HepG2 (cell line): Measurements from ENCODE around the gene ZNFX1. TPM values are rescaled to one million over a fixed set of nuclear protein-coding genes. Genes with fewer than 3 reads are reported as not detected.

Source experiments
- ATAC-seq: fragments of 200-7000 bp; cut with Tn5 transposase; 3 replicates; pipeline ENCODE4 v1.9.1; 2020; ENCODE audit warnings: mild to moderate bottlenecking, moderate library complexity
- BruUV-seq: library from RNA; stranded (reverse); fragments of 400-500 nt; replicated peaks from 2 replicates; lab custom pipeline; 2021; lab: Mats Ljungman, UMichigan
- CTCF ChIA-PET: fragments of 300-600 bp; formaldehyde crosslinking; extraction: SDS; loops from one replicate; lab custom pipeline; 2021; ENCODE audit warnings: low total read pairs, inconsistent platforms, low intra/inter-chr PET ratio; lab: Yijun Ruan, JAX
- POLR2A ChIA-PET: fragments of 350-600 bp; sonication (Branson Sonifier 250); formaldehyde crosslinking; loops from one replicate; lab custom pipeline; 2020; ENCODE audit warnings: antibody characterized with exemption, inconsistent platforms; lab: Yijun Ruan, JAX
- DNase-seq: peaks from one replicate; pipeline ENCODE4 v3.0.0-alpha.2; 2015; ENCODE audit warnings: low spot score
- FAIRE-seq: peaks from 3 replicates; lab custom pipeline; 2011; peaks lifted over from hg19 to GRCh38; lab: Jason Lieb, UNC
- H2AFZ ChIP-seq: one replicate; pipeline ENCODE4 v1.6.1; 2011; ENCODE audit warnings: low read length, inconsistent platforms
- H3K27ac ChIP-seq: fragments of 300-600 bp; 3 replicates; pipeline ENCODE4 v1.8.0; 2011; ENCODE audit warnings: mixed run types, mild to moderate bottlenecking, mixed read lengths, low read length, inconsistent platforms; ENCODE audit not compliant: insufficient read depth; ENCODE audit errors: extremely low read length
- H3K27me3 ChIP-seq, 2 experiments: fragments of 200-600 bp in 1 of 2; 2 replicates in 1 of 2; 3 replicates in 1 of 2; pipeline versions ENCODE4 v1.6.0 to v1.8.0; 2011; ENCODE audit warnings: low read length in 2 of 2, mild to moderate bottlenecking in 2 of 2, moderate library complexity in 2 of 2, inconsistent platforms in 1 of 2; ENCODE audit not compliant: insufficient read depth in 2 of 2, control insufficient read depth in 1 of 2
- H3K36me3 ChIP-seq, 2 experiments: fragments of 200-600 bp in 1 of 2; replicated peaks in 1 of 2; 2 replicates in 1 of 2; 3 replicates in 1 of 2; pipeline versions ENCODE4 v1.5.1 to v1.8.0; 2011; ENCODE audit warnings: low read length in 2 of 2, inconsistent platforms in 1 of 2; ENCODE audit not compliant: insufficient read depth in 2 of 2, control insufficient read depth in 1 of 2
- H3K4me1 ChIP-seq: 2 replicates; pipeline ENCODE4 v1.5.1; 2012; ENCODE audit warnings: low read length, inconsistent platforms; ENCODE audit not compliant: insufficient read depth
- H3K4me2 ChIP-seq: 2 replicates; pipeline ENCODE4 v1.6.0; 2011; ENCODE audit warnings: low read depth, low read length, inconsistent platforms
- H3K4me3 ChIP-seq, 3 experiments: fragments of 200-600 bp in 1 of 3; sonication (generic), shearing (Covaris generic) in 1 of 3; replicated peaks in 1 of 3; 2 replicates each; pipeline ENCODE4 v1.5.1; 2011 to 2016; ENCODE audit warnings: low read length in 3 of 3, inconsistent platforms in 2 of 3, low read depth in 2 of 3, mild to moderate bottlenecking in 2 of 3, control low read depth in 1 of 3, mixed read lengths in 1 of 3; ENCODE audit not compliant: insufficient read depth in 1 of 3
- H3K79me2 ChIP-seq: one replicate; pipeline ENCODE4 v1.6.1; 2011; ENCODE audit warnings: low read length, inconsistent platforms; ENCODE audit not compliant: insufficient read depth
- H3K9ac ChIP-seq: 2 replicates; pipeline ENCODE4 v1.6.0; 2011; ENCODE audit warnings: mild to moderate bottlenecking, low read depth, low read length, inconsistent platforms; ENCODE audit not compliant: insufficient read depth
- H3K9me3 ChIP-seq: 2 replicates; pipeline ENCODE4 v1.5.1; 2012; ENCODE audit warnings: mild to moderate bottlenecking, low read length
- H4K20me1 ChIP-seq: 2 replicates; pipeline ENCODE4 v1.6.0; 2011; ENCODE audit warnings: inconsistent platforms, mild to moderate bottlenecking, low read length, moderate library complexity; ENCODE audit not compliant: insufficient read depth
- CEBPB ChIP-seq: IDR thresholded peaks from 2 replicates; pipeline ENCODE4 v1.6.1; 2011; ENCODE audit warnings: low read depth, low read length, improper control_type of control experiment, borderline replicate concordance
- CEBPG ChIP-seq: IDR thresholded peaks from 2 replicates; pipeline ENCODE4 v1.6.1; 2016
- CHD4 ChIP-seq: fragments of 200-600 bp; sonication (generic); IDR thresholded peaks from 2 replicates; pipeline ENCODE4 v1.7.0; 2017; ENCODE audit warnings: mild to moderate bottlenecking, low read length, borderline replicate concordance
- NR2F6 ChIP-seq, 2 experiments: IDR thresholded peaks; 2 replicates each; pipeline ENCODE4 v1.6.1; 2016; ENCODE audit warnings: antibody characterized with exemption in 1 of 2, mild to moderate bottlenecking in 1 of 2
- PHB2 ChIP-seq: fragments of 450-650 bp; IDR thresholded peaks from 2 replicates; pipeline ENCODE4 v1.6.1; 2018; ENCODE audit not compliant: partially characterized antibody
- POLR2AphosphoS5 ChIP-seq: IDR thresholded peaks from 2 replicates; pipeline ENCODE4 v1.6.1; 2012; ENCODE audit warnings: low read depth, low read length
- PRPF4 ChIP-seq: fragments of 200-400 bp; formaldehyde crosslinking; IDR thresholded peaks from 2 replicates; pipeline ENCODE4 v1.6.1; 2016; ENCODE audit warnings: low read length, low read depth; ENCODE audit not compliant: poor library complexity, severe bottlenecking
- TMF1 ChIP-seq: sonication (generic); formaldehyde crosslinking; IDR thresholded peaks from 2 replicates; pipeline ENCODE4 v1.8.1; 2022; ENCODE audit warnings: low read depth, missing genetic modification reagents
- ZNF207 ChIP-seq: fragments of 450-650 bp; IDR thresholded peaks from 2 replicates; pipeline ENCODE4 v1.6.1; 2016; ENCODE audit warnings: antibody characterized with exemption, borderline replicate concordance
- ZNF235 ChIP-seq: sonication (generic); formaldehyde crosslinking; IDR thresholded peaks from 2 replicates; pipeline ENCODE4 v1.8.1; 2023; ENCODE audit warnings: mild to moderate bottlenecking, missing genetic modification reagents, borderline replicate concordance
- ZNF430 ChIP-seq: sonication (generic); formaldehyde crosslinking; IDR thresholded peaks from 2 replicates; pipeline ENCODE4 v1.9.0; 2021; ENCODE audit warnings: mild to moderate bottlenecking, missing genetic modification reagents
- ZNF446 ChIP-seq: sonication (generic); formaldehyde crosslinking; IDR thresholded peaks from 2 replicates; pipeline ENCODE4 v1.5.0; 2020; ENCODE audit warnings: mild to moderate bottlenecking, missing genetic modification reagents
- ZNF615 ChIP-seq: sonication (generic); formaldehyde crosslinking; IDR thresholded peaks from 2 replicates; pipeline ENCODE4 v1.5.0; 2020; ENCODE audit warnings: mild to moderate bottlenecking, missing genetic modification reagents, borderline replicate concordance
- WGBS: methylation state at CpG from one replicate; pipeline ENCODE4 v1.1.6; 2017; ENCODE audit warnings: low lambda C conversion rate; 5-methylcytosine and 5-hydroxymethylcytosine counted together
- in situ Hi-C: cut with HindIII; loops from 2 replicates; pipeline ENCODE4 v1.10.0; 2017; ENCODE audit warnings: low pct_unique_long_range_greater_than_20kb; ENCODE audit not compliant: extremely low pct_ligation_motif_present
- intact Hi-C: fragments of 100-400 bp; cut with micrococcal nuclease; formaldehyde crosslinking; loops from one replicate; pipeline ENCODE4 v1.10.0; 2022; ENCODE audit not compliant: unreplicated experiment
- polyA plus RNA-seq, 8 experiments: library from polyadenylated mRNA; depleted of rRNA in 3 of 8; stranded (reverse) in 7 of 8; unstranded in 1 of 8; fragments of >200 nt; fragmentation: Illumina TruSeq in 4 of 8; extraction: Trizol in 4 of 8; gene quantifications; 2 replicates each; pipeline versions ENCODE4 v1.2.1 to v1.2.3, GENCODE V29; 2011 to 2016; ENCODE audit warnings: low read depth in 4 of 8, missing spikeins in 1 of 8, mixed read lengths in 1 of 8; ENCODE audit not compliant: insufficient read depth in 1 of 8
- total RNA-seq, 5 experiments: library from RNA; depleted of rRNA; stranded (reverse); fragments of >200 nt; fragmentation: Illumina TruSeq; extraction: Trizol; gene quantifications; 2 replicates each; pipeline ENCODE4 v1.2.3, GENCODE V29; 2016; ENCODE audit warnings: low read depth in 1 of 5
- TF ChIP-seq, protein P1 (sequence below): sonication (generic); IDR thresholded peaks from 2 replicates; pipeline ENCODE4 v1.6.1; 2016; ENCODE audit warnings: low read depth, borderline replicate concordance
- TF ChIP-seq, protein P2 (sequence below): IDR thresholded peaks from 2 replicates; pipeline ENCODE4 v1.6.1; 2016; ENCODE audit warnings: mild to moderate bottlenecking

ZNFX1 gene
- total and polyA plus RNA-seq, 2 of the 13 experiments (the other 11 are each of a cell fraction or from before 2014, with no cell fraction given): 2.9 to 11.1 TPM

DNA sequence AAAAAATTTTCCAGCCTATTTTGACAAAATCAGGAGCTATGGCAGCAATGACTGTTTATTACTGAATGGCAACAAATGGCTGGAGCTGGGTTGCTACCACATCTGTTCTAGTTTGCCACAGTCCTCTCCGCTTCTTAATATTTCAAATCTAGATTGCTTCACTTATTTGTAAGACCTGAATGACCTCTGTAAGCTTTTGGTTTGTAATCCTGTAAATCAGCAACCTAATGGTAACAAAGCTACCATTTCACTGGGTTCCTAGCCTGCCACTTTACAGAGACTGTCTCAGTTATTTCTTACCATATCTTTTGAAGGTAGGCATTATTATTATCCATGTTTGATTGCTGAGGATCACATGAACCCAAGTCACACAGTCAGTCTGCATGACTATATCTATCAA, 15.4 kb downstream of the ZNFX1 start:
- Histone ChIP-seq H3K4me2 (no peak overlapping the region), H3K79me2 (peaks cover 14% of the 10 kb centered on the region), H3K9me3 (no peaks in the 10 kb centered on the region), H2AFZ (no peak overlapping the region), H3K4me1 (peaks cover 24% of the 10 kb centered on the region), H3K27ac (no peak overlapping the region), H3K4me3 (no peak overlapping the region), H3K27me3 (no peaks in the 10 kb centered on the region), H3K36me3 (peaks cover 41 to 57% of the 10 kb centered on the region in 2 experiments), H3K9ac (no peak overlapping the region), H4K20me1 (peaks cover 5% of the 10 kb centered on the region)
- in situ Hi-C loops (no loop called here), intact Hi-C loops (no loop called here)
- peak; percentile 69 for ATAC-seq
- FAIRE-seq: no peak
- ChIA-PET CTCF (no interaction called here), POLR2A (interaction anchor here (0.6 to 1.5 kb wide), 4 partner anchors 9 to 44 kb away, joined by 3 to 5 read pairs (median 4); partner anchors contain the start of gene DDX27)
- BruUV-seq: TSS peak; percentile 25
- TF ChIP-seq TMF1 (CRISPR knock-in tag): no peak
- TF ChIP-seq CEBPG (CRISPR knock-in tag): peak; percentile 27; the same call in 1 of the 2 replicates
- no peak for TF ChIP-seq CHD4
- TF ChIP-seq NR2F6 (IDR thresholded peaks at IDR 0.05): peak; percentile 33
- no peak for TF ChIP-seq NR2F6 (CRISPR knock-in tag; IDR thresholded peaks at IDR 0.05)
- TF ChIP-seq CEBPB: peak; percentile 60; the same call in 1 of the 2 replicates
- TF ChIP-seq ZNF207: no peak
- TF ChIP-seq ZNF446 (CRISPR knock-in tag): no peak
- 52% methylated on average over 1 of the region's 1 CpG for WGBS
- DNase-seq: no peak

DNA sequence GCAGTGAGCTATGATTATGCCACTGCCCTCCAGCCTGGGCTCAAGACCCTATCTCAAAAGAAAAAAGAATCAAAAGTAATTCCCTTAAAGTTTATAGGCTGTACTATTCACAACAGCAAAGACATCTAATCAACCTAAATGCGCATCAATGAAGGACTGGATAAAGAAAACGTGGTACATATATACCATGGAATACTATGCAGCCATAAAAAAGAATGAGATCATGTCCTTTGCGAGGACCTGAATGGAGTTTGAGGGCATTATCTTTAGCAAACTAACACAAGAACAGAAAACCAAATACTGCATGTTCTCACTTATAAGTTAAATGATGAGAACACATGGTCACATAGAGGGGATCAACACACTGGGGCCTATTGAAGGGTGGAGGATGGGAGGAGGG, 16.7 kb downstream of the ZNFX1 start:
- intact Hi-C loops (no loop called here), in situ Hi-C loops (no loop called here)
- Histone ChIP-seq H3K27ac (no peak overlapping the region), H3K9ac (no peak overlapping the region), H3K4me2 (no peak overlapping the region), H3K9me3 (no peaks in the 10 kb centered on the region), H3K27me3 (no peaks in the 10 kb centered on the region), H3K4me3 (no peak overlapping the region), H2AFZ (no peak overlapping the region), H3K79me2 (peaks cover 6% of the 10 kb centered on the region), H3K36me3 (peaks cover 51 to 65% of the 10 kb centered on the region in 2 experiments), H4K20me1 (no peaks in the 10 kb centered on the region), H3K4me1 (peaks cover 17% of the 10 kb centered on the region)
- BruUV-seq: no TSS peak
- 99% methylated on average over 3 of the region's 3 CpGs for WGBS
- DNase-seq (no peak), ATAC-seq (no peak), FAIRE-seq (no peak)
- ChIA-PET POLR2A (no interaction called here), CTCF (no interaction called here)
- TF ChIP-seq PRPF4 (no peak), ZNF615 (CRISPR knock-in tag) (no peak), ZNF235 (no peak), ZNF430 (CRISPR knock-in tag) (no peak), PHB2 (no peak), POLR2AphosphoS5 (no peak)
- TF ChIP-seq, protein P1, sequence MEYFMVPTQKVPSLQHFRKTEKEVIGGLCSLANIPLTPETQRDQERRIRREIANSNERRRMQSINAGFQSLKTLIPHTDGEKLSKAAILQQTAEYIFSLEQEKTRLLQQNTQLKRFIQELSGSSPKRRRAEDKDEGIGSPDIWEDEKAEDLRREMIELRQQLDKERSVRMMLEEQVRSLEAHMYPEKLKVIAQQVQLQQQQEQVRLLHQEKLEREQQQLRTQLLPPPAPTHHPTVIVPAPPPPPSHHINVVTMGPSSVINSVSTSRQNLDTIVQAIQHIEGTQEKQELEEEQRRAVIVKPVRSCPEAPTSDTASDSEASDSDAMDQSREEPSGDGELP: no peak
- TF ChIP-seq, protein P2, sequence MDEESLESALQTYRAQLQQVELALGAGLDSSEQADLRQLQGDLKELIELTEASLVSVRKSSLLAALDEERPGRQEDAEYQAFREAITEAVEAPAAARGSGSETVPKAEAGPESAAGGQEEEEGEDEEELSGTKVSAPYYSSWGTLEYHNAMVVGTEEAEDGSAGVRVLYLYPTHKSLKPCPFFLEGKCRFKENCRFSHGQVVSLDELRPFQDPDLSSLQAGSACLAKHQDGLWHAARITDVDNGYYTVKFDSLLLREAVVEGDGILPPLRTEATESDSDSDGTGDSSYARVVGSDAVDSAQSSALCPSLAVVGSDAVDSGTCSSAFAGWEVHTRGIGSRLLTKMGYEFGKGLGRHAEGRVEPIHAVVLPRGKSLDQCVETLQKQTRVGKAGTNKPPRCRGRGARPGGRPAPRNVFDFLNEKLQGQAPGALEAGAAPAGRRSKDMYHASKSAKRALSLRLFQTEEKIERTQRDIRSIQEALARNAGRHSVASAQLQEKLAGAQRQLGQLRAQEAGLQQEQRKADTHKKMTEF (CRISPR knock-in tag): no peak
